Kidney glomerular epithelial cell (primary cell): ENCODE data around the gene YBX2.

ENCODE experiments used
- DNase-seq: peaks from one replicate; lab custom pipeline; 2025; lab: John Stamatoyannopoulos, UW

The YBX2 gene

DNA sequence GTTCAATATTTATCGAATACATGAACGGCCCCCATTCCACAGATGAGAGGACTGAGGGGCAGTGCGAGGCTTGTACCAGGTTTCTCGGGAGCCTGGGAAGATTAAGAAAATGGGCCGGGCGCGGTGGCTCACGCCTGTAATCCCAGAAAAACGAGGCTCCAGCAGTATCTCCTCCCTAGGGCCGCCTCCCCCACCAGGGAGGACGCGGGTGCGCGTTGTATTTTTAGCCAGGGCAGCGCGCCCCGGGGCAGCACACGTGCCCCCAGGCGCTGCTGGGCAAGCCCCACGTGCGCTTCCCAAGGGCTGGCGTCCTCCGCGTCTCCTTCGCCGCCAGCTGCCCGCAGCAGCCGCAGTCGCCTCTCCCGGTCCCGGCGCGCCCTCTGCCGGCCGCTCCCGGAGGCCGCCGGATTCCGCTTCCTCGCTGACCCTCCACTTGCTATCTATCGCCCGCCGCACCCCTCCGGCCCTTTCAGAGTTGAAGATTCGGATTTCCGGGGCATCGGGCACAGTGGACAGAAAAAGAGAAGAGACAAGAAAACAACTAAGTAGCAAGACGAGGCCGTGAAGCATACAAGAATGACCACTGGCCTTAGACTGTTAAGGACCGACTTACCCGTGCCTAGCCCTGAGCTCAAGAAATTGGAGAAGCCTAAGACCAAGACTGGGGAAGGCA is 1.9 kb upstream of the YBX2 start:
- peak; percentile 24 for DNase-seq

DNA sequence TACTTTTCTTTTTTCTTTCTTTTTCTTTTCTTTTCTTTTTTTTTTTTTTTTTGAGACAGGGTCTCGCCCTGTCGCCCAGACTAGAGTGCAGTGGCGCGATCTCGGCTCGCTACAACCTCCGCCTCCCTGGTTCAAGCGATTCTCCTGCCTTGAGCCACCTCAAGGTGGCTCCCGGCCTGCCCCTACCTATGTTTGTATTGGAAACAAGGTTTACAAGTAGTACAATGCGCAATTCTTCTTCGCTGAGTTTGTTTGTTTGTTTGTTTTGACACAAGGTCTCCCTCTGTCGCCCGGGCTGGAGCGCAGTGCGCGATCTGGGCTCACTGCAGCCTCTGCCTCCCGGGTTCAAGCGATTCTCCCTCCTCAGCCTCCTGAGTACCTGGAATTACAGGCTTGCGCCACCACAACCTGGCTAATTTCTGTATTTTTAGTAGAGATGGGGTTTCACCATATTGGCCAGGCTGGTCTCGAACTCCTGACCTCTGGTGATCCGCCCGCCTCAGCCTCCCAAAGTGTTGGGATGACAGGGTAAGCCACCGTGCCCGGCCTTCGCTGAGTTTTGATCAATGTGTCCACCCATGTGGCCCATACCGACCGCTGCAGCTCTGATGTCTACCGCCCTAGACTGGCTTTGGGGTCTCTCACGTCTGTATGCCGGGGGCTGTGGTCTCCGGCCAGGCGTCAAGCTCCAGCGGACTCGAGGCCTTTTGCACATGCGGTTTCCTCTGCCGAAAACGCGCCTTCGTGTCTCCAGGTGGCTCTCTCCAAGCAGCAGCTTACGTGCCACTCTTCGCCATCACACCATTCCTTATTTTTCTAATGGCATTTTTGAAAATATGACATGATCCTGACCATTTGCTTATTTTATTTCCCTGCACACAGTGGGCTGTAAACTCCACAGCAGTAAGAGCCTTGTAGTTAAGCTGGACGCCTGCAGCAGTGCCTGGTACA is 1.1 kb upstream of the YBX2 start:
- DNase-seq, result no peak

DNA sequence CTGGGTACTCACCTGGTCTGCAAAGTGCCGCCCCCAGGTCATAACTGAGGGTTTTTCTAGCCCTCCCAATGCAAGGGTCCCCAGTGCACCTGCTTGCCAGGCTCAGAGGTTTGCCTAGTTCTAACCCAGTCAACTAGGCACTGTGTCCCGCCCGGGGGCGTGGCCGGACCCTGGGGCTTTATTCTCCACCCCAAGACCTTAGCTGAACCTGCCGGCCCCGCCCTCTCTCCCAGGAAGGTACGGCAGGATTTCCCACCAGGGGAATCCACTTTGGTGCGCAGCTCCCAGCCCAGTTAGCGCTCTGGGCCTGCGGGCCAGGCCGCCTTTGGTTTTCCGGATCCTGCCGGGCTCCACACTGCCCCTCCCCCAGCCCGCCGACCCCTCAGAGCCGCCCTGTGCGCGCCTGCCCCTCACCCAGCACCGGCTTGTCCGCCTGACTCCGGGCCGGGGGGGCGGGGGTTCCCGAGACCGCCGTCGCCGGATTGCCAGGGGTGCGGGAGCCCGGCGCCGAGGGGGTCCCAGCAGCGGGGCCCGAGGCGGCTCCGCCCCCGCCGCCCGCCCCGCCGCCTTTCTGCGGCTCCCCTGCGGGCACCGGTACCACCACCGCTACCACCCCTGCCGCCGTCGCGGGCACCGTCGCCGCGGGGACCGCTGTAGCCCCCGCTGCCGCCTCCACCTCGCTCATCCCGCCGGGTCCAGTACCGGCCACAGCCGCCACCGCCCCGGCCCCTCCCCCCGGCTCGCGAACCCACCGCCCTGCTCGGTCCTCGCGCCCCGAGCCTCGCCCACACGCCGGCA is 424 bp downstream of the YBX2 start:
- DNase-seq, result no peak

DNA sequence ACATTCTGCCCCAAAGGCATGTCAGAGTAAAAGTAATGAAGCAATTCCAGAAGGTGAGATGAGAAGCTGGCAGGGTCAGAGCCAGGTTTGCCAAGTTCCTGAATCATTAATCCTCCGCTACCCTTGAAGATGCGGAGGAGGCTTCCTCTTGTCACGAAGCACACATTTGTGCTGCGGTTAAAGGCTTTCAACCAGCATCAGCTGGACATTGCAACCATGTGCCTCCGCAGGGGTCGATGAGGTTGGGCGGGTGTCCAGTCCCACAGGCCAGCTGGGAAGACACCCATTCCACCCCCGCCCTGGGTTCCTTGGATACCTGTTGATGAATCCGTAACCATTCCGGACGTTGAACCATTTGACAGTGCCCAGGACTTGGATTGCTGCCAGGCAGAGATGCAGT is 1.3 kb downstream of the YBX2 start:
- DNase-seq, result peak; percentile 85

DNA sequence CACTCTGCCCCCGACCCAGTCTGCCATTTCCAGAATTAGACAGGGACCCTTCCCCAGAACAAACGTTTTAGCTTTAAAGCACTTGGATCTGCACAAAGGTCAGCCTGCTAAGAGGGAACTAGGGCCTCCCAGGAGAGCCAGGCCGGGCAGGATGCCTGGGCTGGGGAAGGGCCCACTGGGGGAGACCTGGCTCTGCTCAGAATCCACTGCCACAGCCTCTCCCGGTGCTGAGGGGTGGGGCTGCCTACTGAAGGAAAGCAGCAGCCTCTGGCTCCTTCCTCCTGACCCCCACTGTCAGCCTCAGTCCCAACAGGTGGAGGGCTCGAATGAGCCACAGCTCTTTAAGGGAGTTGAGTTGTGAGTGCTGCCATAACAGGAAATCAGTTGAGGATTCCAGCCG is 1.7 kb downstream of the YBX2 start:
- no peak for DNase-seq

DNA sequence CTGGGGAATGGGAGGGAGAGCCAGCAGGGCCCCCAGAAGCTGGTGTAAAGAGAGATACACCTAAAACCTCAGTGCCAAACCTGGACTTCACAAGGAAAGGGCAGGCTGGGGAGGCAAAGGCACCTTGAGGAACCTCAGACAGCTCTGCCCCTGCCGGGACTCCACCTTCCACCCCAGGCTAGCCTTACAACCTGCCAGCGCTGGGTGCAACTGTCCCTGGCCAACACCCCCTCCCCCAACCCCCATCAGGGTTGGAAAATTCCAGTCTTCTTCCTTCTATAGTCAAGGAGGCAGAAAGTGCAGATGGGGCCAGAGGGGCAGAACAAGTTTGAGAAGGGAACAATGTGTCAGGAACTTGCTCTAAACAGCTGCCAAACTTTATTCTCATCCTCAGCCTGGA is 2.2 kb downstream of the YBX2 start:
- DNase-seq, result no peak

DNA sequence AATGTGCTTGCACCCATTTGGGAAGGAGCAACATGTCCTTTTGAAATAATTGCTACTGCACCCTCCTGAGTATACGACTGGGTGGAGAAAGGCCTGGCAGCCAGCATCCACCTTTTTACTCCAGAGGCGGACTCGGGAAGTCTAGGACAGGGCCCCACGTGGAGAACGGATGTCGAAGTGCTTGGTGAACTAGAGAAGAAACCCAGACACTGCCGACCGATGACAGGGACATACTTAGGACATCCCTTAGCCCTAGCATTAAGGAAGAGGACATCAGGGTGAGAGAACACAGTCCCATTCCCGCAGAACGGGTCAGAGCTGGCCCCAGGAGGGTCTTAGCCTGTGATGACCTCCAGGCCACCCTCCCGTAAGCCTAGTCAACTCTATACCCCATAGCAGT is 3.8 kb downstream of the YBX2 start:
- no peak for DNase-seq

DNA sequence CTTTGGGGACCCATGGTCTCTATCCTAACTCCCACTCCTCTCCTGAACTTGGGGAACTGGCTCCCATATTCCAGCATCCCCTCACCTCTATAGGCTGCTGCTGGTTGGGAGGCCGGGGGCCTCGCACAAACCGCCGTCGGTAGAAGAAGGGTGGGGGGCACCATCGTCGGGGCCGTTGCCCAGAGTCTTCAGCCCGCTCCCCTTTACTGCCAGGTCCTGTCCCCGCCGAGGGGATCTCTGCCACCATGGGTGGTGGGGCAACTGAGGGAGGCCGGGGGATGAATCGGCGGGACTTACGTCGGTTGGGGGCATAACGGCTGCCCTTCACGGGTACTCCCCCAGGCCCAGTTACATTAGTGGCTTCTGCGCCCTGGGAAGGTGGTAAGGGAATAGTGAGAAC is 4.3 kb downstream of the YBX2 start:
- no peak for DNase-seq

DNA sequence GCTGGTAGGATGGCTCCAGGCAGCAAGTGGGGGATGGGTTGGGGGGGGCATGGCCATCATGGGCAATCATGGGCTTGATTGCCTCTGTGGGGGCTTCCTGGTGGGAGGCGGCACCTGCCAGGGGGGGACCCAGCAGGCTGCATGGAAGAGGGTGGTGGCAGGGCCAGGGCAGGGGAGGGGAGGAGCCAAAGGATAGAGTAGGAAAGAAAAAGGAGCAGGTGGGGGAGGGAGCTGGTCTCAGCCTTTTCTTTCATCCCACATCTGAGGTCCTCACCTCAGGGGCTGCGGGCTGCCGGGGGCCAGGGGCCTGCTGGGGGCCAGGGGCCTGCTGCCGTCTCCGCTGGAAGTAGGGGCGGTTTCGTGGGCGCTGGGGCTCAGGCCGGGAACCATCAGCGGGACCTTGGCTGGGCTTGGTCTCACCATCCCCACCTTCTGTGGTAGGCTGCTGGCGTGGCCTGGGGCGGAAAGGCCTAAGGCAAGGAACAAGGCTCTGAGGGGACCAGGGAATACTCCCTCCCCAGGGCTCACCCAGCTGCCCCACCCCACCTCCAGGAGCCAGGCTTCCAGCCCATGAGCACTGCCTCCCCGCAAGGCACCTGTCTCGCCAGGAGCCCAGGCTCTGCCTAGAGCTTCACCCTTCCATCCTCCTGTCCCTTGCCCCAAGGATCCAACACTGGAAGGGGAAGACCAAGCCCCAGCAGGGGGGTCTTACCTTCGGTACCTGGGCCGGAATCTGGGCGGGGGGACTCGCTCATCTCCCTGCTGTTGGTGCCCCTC is 5.0 kb downstream of the YBX2 start:
- DNase-seq, result no peak

DNA sequence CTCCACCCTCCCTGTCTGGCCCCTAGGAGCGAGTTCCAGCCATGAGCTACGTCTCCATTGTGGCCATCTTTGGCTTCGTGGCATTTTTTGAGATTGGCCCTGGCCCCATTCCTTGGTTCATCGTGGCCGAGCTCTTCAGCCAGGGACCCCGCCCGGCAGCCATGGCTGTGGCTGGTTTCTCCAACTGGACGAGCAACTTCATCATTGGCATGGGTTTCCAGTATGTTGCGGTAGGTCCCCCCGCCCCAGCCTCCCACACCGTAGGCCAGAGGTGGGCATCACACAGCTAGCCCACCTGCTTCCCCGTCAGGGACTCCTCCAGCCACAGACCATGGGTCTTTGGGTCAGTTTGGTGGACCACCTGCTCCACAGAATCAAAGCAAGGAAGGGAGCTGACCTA is 8.8 kb downstream of the YBX2 start:
- DNase-seq, result no peak

DNA sequence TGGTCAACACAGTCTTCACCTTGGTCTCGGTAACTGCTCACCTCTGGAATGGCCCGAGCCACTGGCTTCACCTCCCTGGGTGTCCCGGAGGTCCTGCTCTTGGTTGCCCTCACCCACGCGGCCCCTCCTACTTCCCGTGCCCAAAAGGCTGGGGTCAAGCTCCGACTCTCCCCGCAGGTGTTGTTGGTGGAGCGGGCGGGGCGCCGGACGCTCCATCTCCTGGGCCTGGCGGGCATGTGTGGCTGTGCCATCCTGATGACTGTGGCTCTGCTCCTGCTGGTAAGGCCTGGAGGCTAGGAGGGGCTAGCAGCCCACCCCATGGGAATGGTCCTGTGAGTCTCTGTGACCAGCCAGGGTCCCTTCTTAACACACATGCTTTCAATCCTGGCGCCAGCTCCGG is 9.5 kb downstream of the YBX2 start:
- DNase-seq, result no peak

DNA sequence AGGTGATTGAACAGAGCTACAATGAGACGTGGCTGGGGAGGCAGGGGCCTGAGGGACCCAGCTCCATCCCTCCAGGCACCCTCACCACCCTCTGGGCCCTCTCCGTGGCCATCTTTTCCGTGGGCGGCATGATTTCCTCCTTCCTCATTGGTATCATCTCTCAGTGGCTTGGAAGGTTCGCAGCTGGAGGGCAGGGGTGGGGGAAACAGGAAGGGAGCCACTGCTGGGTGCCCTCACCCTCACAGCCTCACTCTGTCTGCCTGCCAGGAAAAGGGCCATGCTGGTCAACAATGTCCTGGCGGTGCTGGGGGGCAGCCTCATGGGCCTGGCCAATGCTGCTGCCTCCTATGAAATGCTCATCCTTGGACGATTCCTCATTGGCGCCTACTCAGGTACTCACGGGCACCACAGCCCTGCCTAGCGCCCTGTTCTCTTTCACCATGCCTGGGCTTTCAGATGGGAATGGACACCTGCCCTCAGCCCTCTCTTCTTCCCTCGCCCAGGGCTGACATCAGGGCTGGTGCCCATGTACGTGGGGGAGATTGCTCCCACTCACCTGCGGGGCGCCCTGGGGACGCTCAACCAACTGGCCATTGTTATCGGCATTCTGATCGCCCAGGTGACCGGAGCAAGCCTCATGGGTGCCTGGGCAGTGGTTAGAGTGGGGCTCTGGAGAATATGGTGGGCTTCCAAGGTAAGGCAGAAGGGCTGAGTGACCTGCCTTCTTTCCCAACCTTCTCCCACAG is 10.8 kb downstream of the YBX2 start:
- DNase-seq, result no peak

DNA sequence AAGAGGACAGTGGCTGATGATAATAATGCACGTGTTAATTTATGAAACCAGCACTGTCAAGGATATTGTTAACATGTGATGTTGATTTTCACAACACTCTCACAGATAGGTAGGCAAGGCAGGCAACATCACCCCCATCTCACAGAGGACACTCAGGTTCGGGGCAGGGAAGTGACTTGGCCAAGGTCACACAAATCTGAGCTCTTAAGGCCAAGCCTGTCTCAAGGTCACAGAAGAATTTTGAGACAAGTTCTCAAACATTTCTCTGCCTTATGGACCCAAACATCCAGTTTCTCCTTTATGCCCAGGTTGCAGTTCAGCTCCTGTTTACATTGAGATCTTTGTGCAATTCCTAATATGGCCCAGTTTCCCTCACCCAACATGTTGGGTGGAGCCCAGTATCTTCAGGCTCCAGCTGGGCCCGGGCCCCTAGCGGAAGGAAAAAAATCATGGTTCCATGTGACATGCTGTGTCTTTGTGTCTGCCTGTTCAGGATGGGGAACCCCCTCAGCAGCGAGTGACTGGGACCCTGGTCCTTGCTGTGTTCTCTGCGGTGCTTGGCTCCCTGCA is 11.6 kb downstream of the YBX2 start:
- DNase-seq, result no peak

DNA sequence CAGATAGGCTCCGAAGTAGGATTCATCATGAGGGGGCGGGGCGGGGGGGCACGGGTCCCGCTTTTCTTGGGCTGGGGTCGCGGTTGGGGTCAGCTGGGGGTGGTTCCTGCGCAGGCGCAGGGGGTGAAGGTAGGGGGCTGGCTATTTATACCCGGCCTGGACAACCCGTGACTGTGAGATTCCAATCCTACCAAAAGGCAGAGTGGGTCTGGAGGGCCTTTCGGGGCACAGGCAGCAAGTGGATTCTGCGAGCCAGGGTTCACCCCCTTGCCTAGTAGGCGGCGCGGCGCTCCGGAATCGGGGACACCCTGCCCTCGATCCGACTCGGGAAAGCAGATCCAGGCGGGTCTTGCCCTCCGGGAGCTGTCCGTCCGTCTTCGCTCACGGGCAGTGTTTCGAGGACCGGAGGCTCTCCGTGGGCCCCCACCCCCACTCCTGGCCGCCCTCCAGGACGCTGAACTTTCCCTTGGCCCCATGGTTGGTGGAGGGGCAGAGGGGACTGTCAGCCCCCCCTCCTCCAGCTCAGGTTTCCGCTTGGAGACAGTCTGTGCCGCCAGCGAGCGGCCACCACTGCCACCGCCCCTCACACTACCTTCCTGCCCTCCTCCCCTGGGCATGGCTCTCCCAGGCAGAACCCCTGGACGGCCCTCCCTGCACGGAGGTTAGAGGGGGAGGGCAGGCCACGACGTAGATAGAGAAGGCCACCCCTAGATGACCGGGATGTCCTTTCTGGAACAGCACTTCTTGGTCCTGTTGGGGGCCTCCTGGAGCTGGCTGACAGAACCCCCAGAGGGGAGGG is 12.3 kb downstream of the YBX2 start:
- DNase-seq, result no peak

DNA sequence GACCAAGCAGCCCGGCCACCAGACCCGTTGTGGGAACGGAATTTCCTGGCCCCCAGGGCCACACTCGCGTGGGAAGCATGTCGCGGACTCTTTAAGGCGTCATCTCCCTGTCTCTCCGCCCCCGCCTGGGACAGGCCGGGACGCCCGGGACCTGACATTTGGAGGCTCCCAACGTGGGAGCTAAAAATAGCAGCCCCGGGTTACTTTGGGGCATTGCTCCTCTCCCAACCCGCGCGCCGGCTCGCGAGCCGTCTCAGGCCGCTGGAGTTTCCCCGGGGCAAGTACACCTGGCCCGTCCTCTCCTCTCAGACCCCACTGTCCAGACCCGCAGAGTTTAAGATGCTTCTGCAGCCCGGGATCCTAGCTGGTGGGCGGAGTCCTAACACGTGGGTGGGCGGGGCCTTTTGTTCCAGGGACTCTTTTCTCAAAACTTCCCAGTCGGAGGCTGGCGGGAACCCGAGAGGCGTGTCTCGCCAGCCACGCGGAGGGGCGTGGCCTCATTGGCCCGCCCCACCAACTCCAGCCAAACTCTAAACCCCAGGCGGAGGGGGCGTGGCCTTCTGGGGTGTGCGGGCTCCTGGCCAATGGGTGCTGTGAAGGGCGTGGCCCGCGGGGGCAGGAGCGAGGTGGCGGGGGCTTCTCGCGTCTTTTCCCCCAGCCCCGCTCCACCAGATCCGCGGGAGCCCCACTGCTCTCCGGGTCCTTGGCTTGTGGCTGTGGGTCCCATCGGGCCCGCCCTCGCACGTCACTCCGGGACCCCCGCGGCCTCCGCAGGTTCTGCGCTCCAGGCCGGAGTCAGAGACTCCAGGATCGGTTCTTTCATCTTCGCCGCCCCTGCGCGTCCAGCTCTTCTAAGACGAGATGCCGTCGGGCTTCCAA is 13.1 kb downstream of the YBX2 start, which contains the start of gene SLC2A4:
Gene SLC2A4, plus strand, starts transcription at position 645 of the 879 bp plus-strand sequence. Its CDS starts 217 bp downstream, at position 862.
- peak; percentile 63 for DNase-seq

DNA sequence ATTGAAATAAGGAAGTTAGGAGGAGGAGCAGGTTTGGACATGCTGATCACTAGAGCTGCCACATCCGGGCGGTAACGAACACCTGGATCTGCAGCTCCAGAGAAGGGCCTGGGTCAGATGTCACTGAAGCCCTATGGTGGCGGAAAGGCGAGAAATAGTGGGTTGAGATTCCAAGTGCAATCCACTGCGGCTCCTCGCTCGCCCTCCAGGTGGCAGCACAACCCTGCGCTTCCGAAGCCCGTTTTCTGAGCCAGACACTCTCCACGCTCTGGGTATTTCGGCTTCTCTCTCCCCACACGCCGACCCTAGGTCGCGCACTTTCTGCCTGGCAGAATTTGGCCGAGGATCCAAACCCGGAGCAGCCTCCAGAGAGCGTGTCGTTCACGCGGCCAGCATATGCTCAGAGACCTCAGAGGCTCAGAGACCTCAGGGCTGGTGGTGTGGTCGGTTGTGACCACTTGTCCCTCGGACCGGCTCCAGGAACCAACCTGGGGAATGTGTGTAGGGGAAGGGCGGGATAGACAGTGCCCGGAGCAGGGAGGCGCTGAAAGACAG is 13.8 kb downstream of the YBX2 start:
- DNase-seq, result peak; percentile 69

DNA sequence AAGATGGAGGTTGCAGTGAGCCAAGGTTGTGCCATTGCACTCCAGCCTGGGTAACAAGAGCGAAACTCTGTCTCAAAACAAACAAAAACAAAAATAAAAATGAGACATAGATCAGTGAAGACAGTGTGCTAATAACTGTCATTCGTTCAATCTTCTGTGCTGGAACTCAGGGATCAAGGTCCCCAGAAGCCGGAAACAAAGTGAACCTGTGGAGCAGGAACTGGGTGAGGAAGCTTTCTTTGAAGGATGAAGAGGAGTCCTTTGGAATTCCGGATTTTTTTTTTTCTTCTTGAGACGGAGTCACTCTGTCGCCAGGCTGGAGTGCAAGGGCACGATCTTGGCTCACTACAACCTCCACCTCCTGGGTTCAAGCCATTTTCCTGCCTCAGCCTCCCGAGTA is 15.0 kb downstream of the YBX2 start:
- no peak for DNase-seq

DNA sequence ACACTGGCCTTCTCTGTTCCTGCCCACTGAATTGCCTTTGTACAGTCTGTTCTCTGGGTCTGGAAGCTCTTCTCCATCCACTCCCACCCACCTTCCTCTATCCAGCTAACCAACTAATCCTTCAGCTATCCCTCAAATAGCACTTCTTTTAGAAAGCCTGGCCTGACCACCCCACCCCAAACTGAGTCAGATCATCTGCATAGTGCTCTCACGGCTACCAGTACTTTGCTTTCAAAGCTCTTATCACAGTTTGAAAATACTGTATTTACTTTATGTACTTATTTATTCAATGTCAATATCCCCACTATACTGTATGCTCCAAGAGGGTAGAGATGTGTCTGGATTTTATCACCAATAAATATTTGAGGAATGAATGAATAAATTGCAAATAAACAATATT is 27.7 kb downstream of the YBX2 start:
- no peak for DNase-seq

DNA sequence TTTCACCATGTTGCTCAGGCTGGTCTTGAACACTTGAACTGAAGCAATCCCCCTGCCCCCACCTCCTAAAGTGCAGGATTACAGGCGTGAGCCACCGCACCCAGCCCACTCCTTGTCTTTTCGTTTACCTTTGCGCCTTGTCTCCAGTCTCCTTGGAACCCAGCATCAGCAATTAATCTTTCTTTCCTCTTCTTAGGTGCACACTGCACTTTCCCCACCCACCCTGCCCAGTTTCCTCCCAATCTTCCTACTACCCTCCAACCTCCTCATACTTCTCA is 30.7 kb downstream of the YBX2 start:
- no peak for DNase-seq
